Measurements from ENCODE around the gene BCL7B. TPM values are rescaled to one million over a fixed set of nuclear protein-coding genes. Genes with fewer than 3 reads are reported as not detected.

Gene BCL7B
- total and polyA plus RNA-seq, 2 of the 13 experiments (the other 11 are each of a cell fraction or from before 2014, with no cell fraction given): 24.3 to 38.2 TPM

GRCh38 chr7:73556208-73557107 is 1.0 kb downstream of the BCL7B start (continued):
- TF ChIP-seq ZNF616 (CRISPR knock-in tag; IDR thresholded peaks at IDR 0.05; ENCODE audit: low read depth) (0 out of 2 replicates have a peak, but pooled peaks have one; percentile 33), ZNF12 (CRISPR knock-in tag; IDR thresholded peaks at IDR 0.05) (peak; percentile 7; the same call in 1 of the 2 replicates), MTF2 (CRISPR knock-in tag; IDR thresholded peaks at IDR 0.05; ENCODE audit: borderline replicate concordance) (no peak), HMGA1 (CRISPR knock-in tag; conservative IDR thresholded peaks at IDR 0.05) (no peak), HMG20A (CRISPR knock-in tag; IDR thresholded peaks at IDR 0.05; ENCODE audit: borderline replicate concordance) (no peak), MYPOP (CRISPR knock-in tag; IDR thresholded peaks at IDR 0.05) (0 out of 2 replicates have a peak, but pooled peaks have one; percentile 46), CAMTA2 (CRISPR knock-in tag; IDR thresholded peaks at IDR 0.05; ENCODE audit: borderline replicate concordance) (no peak), AFF4 (CRISPR knock-in tag; IDR thresholded peaks at IDR 0.05) (no peak), MEIS2 (CRISPR knock-in tag; IDR thresholded peaks at IDR 0.05) (no peak), SIN3B (IDR thresholded peaks at IDR 0.05; ENCODE audit: low read length) (no peak), ZNF274 (CRISPR knock-in tag; IDR thresholded peaks at IDR 0.05) (no peak), ZNF556 (CRISPR knock-in tag; IDR thresholded peaks at IDR 0.05; ENCODE audit: borderline replicate concordance) (no peak), HDAC1 (CRISPR knock-in tag; IDR thresholded peaks at IDR 0.05) (0 out of 2 replicates have a peak, but pooled peaks have one; percentile 50), RFX3 (CRISPR knock-in tag; IDR thresholded peaks at IDR 0.05) (no peak), THAP11 (CRISPR knock-in tag; IDR thresholded peaks at IDR 0.05) (no peak), DDIT3 (CRISPR knock-in tag; IDR thresholded peaks at IDR 0.05) (no peak), MEIS1 (CRISPR knock-in tag; IDR thresholded peaks at IDR 0.05; ENCODE audit: borderline replicate concordance) (no peak), ZBTB38 (CRISPR knock-in tag; IDR thresholded peaks at IDR 0.05) (no peak), ZNF282 (IDR thresholded peaks at IDR 0.05; ENCODE audit: partially characterized antibody) (no peak)
- TF ChIP-seq, protein P1, sequence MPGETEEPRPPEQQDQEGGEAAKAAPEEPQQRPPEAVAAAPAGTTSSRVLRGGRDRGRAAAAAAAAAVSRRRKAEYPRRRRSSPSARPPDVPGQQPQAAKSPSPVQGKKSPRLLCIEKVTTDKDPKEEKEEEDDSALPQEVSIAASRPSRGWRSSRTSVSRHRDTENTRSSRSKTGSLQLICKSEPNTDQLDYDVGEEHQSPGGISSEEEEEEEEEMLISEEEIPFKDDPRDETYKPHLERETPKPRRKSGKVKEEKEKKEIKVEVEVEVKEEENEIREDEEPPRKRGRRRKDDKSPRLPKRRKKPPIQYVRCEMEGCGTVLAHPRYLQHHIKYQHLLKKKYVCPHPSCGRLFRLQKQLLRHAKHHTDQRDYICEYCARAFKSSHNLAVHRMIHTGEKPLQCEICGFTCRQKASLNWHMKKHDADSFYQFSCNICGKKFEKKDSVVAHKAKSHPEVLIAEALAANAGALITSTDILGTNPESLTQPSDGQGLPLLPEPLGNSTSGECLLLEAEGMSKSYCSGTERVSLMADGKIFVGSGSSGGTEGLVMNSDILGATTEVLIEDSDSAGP (CRISPR knock-in tag; IDR thresholded peaks at IDR 0.05; ENCODE audit: borderline replicate concordance): 0 out of 2 replicates have a peak, but pooled peaks have one; percentile 35
- TF ChIP-seq, protein P2, sequence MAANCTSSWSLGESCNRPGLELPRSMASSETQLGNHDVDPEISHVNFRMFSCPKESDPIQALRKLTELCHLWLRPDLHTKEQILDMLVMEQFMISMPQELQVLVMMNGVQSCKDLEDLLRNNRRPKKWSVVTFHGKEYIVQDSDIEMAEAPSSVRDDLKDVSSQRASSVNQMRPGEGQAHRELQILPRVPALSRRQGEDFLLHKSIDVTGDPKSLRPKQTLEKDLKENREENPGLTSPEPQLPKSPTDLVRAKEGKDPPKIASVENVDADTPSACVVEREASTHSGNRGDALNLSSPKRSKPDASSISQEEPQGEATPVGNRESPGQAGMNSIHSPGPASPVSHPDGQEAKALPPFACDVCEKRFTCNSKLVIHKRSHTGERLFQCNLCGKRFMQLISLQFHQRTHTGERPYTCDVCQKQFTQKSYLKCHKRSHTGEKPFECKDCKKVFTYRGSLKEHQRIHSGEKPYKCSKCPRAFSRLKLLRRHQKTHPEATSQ (CRISPR knock-in tag; IDR thresholded peaks at IDR 0.05; ENCODE audit: borderline replicate concordance): 0 out of 2 replicates have a peak, but pooled peaks have one; percentile 35
